ENCODE data around the gene NPSR1. TPM values are rescaled to one million over a fixed set of nuclear protein-coding genes. Genes with fewer than 3 reads are reported as not detected.

NPSR1 gene
- total RNA-seq = not detected in 2 replicates

GRCh38 chr7:34657632-34658268 is at the start of gene NPSR1:
Gene NPSR1, plus strand, starts transcription at chr7:34658218. Its CDS starts 195 bp downstream, at chr7:34658413.

